CD4-positive, alpha-beta T cell treated with Interferon alpha-2 for 1 hour (primary cell): ENCODE measurements around the gene RASSF6.
"Not testable (repeated sequence)": the region's sequence is repeated elsewhere in the genome, so short reads cannot be mapped to it uniquely, and the experiment has no call there.

ENCODE experiments used
- DNase-seq, 2 donors: peaks; one replicate each; pipeline ENCODE4 v3.0.0-alpha.2; 2020 to 2022

The RASSF6 gene

GRCh38 chr4:73609706-73610105, 10.5 kb downstream of the RASSF6 start:
- DNase-seq: no peak

GRCh38 chr4:73608689-73609594, 11.3 kb downstream of the RASSF6 start:
- DNase-seq: no peak

- no peak for DNase-seq
Measured at GRCh38 chr4:73607375-73608033, 12.7 kb downstream of the RASSF6 start.

GRCh38 chr4:73606465-73606974, 13.7 kb downstream of the RASSF6 start:
- DNase-seq: no peak

- no peak for DNase-seq
Measured at GRCh38 chr4:73603854-73604584, 16.2 kb downstream of the RASSF6 start.

GRCh38 chr4:73603271-73603710, 16.9 kb downstream of the RASSF6 start:
- no peak for DNase-seq

- DNase-seq: no peak
Measured at GRCh38 chr4:73600954-73601353, 19.3 kb downstream of the RASSF6 start.

GRCh38 chr4:73599182-73599581, 21.1 kb downstream of the RASSF6 start:
- no peak for DNase-seq

- DNase-seq: no peak
Measured at GRCh38 chr4:73597594-73597993, 22.6 kb downstream of the RASSF6 start.

GRCh38 chr4:73597183-73597582, 23.1 kb downstream of the RASSF6 start:
- not testable (repeated sequence) for DNase-seq

- DNase-seq: no peak
Measured at GRCh38 chr4:73596001-73596400, 24.2 kb downstream of the RASSF6 start.

GRCh38 chr4:73593631-73594241, 26.5 kb downstream of the RASSF6 start:
- DNase-seq: peak; percentile 6 to 10

GRCh38 chr4:73589887-73590801, 30.1 kb downstream of the RASSF6 start:
- no peak for DNase-seq

GRCh38 chr4:73589261-73589847, 30.9 kb downstream of the RASSF6 start:
- DNase-seq: no peak

GRCh38 chr4:73588613-73589012, 31.6 kb downstream of the RASSF6 start:
- no peak for DNase-seq

- no peak for DNase-seq
Measured at GRCh38 chr4:73586666-73587065, 33.6 kb downstream of the RASSF6 start.

- no peak for DNase-seq
Measured at GRCh38 chr4:73586040-73586439, 34.2 kb downstream of the RASSF6 start.

GRCh38 chr4:73585345-73585744, 34.9 kb downstream of the RASSF6 start:
- no peak for DNase-seq

GRCh38 chr4:73583666-73584065, 36.6 kb downstream of the RASSF6 start:
- DNase-seq: no peak

GRCh38 chr4:73577371-73577770, 42.9 kb downstream of the RASSF6 start:
- DNase-seq: no peak

GRCh38 chr4:73576381-73576780, 43.9 kb downstream of the RASSF6 start:
- DNase-seq: no peak
